T1000 (cell line): ENCODE results near the gene PPIA.
"Not testable (repeated sequence)": the region's sequence is repeated elsewhere in the genome, so short reads cannot be mapped to it uniquely, and the experiment has no call there.

Source experiments
- DNase-seq: peaks from one replicate; lab custom pipeline; 2025; ENCODE audit warnings: mixed read lengths; lab: John Stamatoyannopoulos, UW

PPIA gene

GRCh38 chr7:44787762-44788161, 8.7 kb upstream of the PPIA start:
- DNase-seq = no peak

GRCh38 chr7:44789990-44790389, 6.5 kb upstream of the PPIA start:
- no peak for DNase-seq

DNA sequence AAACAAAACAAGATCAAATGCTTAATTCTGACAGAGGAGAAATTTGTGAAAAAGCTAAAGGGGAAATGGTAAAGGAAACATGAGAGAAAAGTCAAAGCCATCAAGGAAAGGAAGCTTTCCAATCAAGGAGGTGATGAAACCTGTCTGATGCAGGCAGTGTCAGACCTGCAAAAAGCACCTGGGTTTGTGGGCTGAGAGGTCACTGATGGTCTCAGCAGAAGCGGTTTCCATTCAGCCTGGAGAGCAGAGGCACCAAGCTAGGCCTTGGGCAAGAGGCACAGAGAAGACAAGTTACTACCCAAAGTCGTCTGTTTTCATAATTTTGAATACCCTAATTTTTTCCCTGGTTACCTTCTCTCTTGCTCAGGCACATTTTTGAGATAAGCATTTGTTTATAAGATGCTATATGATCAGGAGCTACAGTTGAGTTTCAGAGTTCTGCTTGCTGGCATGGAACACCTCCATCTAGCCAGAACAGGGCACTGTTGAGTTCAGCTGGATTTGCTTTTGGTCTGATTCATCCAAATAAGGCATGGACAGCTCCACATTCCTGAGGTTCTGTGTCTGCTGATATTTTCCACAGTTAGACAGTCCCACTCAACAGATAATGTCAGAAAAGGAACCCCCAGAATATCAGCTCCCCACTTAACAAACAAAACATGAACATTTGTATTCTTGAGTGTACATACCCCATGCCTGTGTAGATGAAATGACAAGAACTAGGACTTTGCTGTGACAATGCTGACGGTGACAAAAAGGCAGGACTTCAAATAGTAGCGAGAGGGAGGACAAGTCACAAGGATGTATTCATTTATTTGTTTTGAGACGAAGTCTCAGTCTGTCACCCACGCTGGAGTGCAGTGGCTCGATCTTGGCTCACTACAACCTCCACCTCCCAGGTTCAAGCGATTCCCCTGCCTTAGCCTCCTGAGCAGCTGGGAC, 4.9 kb upstream of the PPIA start:
- DNase-seq = no peak

- DNase-seq = no peak
Observed at GRCh38 chr7:44793919-44794318, 2.6 kb upstream of the PPIA start.

- no peak for DNase-seq
Observed at GRCh38 chr7:44794331-44794730, 2.1 kb upstream of the PPIA start.

GRCh38 chr7:44796034-44796503, 412 bp upstream of the PPIA start:
- DNase-seq = no peak

GRCh38 chr7:44797329-44798258, 1.1 kb downstream of the PPIA start:
- peak; percentile 41 for DNase-seq

GRCh38 chr7:44798649-44799305, 2.3 kb downstream of the PPIA start:
- DNase-seq = no peak

DNA sequence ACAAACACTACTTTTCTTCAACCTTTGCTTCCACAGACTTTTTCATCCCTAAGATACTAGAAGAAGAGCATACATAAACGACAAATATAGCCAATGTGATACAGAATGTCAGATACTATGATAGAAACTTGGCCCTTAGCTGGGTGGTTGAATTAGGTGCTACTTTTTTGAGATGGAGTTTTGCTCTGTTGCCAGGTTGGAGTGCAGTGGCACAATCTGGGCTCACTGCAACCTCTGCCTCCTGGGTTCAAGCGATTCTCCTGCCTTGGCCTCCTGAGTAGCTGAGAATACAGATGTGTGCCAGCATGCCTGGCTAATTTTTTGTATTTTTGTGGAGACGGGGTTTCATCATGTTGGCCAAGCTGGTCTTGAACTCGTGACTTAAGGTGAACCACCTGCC, 3.5 kb downstream of the PPIA start:
- no peak for DNase-seq

DNA sequence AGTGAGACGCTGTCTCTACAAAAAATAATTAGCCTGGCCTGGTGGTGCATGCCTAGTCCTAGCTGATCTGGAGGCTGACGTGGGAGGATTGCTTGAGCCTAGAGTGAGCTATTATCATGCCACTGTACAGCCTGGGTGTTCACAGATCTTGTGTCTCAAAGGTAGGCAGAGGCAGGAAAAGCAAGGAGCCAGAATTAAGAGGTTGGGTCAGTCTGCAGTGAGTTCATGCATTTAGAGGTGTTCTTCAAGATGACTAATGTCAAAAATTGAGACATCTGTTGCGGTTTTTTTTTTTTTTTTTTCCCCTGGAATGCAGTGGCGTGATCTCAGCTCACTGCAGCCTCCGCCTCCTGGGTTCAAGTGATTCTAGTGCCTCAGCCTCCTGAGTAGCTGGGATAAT, 5.4 kb downstream of the PPIA start:
- no peak for DNase-seq

GRCh38 chr7:44802418-44803025, 6.0 kb downstream of the PPIA start:
- DNase-seq = no peak

GRCh38 chr7:44803828-44804519, 7.5 kb downstream of the PPIA start:
- DNase-seq = not testable (repeated sequence)

- DNase-seq = no peak
Observed at GRCh38 chr7:44805950-44806349, 9.5 kb downstream of the PPIA start.

DNA sequence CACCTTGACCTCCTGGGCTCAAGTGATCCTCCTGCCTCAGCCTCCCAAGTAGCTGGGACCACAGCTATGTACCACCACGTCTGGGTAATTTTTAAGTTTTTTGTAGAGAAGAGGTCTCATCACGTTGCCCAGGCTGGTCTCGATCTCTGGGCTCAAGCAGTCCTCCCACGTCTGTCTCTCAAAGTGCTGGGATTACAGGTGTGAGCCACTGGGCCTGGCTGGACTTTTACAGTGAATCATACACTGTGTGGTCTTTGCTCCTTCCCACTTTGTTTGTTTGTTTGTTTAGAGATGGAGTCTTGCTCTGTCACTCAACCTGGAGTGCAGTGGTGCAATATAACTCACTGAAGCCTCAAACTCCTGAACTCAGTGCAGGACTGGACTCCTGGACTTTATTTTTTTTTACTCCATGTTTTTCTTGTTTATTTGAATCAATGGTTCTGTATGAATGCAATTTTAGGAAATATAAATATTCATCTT, 12.5 kb downstream of the PPIA start:
- no peak for DNase-seq

GRCh38 chr7:44811093-44811492, 14.6 kb downstream of the PPIA start:
- no peak for DNase-seq

GRCh38 chr7:44811571-44811970, 15.1 kb downstream of the PPIA start:
- DNase-seq = no peak

DNA sequence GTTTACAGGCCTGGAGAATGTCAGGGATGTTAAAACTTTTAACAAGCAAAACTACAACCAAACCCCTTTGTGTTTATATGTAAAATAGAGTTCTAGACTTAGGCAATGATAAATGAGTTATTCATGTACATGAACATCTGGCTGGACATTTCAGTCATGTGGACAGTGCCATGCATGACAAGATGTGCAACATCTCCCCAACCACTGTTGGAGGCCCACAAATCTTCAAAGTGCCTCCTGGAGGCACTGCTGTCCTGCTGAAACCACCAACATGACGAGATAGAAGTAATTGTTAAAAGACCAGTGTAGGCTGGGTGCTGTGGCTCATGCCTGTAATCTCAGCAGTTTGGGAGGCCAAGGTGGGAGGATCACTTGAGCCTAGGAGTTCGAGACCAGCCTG, 18.4 kb downstream of the PPIA start:
- no peak for DNase-seq

DNA sequence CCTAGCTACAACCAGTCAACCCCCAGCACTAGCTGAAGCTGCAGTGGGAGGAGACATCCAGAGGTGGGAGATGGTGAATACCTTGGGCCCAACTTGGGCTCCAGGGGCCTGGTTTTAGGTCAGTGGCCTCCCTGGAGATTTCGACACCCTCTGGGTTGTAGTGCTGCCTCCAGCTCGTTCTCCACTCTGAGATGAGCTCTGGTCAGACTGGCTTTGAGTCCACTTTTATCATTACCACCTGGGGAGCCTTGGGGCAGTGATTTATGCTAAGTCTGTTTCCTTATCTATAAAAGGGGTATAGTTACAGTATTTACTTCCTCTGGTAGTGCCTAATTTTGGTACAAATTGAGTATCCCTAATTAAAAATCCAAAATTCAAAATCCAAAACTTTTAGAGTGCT, 22.8 kb downstream of the PPIA start:
- DNase-seq = no peak

DNA sequence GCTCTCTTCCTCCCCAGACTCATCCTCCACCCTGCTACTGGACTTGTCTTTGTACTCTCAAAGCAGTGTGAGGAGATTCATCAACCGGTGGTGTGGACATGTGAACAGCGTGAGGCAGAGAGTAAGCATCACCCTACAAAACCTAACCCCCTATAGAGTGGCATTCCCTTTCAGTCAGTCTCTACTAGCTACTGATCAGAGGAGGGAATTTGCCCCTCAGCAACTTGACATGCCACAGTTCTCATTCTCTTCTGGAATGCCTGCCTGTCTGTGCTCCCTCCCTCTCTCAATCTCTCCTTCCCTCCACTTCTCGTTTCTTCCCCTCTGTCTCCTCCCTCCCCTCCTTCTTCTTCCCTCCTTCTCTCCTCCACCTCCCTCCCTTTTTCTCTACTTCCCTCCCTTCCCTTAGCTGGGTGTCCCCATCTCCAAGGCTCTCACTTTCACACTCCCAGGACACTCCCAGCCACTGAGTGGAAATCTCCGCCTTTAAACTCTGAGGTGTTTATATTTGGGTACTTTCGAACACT, 26.8 kb downstream of the PPIA start:
- no peak for DNase-seq

DNA sequence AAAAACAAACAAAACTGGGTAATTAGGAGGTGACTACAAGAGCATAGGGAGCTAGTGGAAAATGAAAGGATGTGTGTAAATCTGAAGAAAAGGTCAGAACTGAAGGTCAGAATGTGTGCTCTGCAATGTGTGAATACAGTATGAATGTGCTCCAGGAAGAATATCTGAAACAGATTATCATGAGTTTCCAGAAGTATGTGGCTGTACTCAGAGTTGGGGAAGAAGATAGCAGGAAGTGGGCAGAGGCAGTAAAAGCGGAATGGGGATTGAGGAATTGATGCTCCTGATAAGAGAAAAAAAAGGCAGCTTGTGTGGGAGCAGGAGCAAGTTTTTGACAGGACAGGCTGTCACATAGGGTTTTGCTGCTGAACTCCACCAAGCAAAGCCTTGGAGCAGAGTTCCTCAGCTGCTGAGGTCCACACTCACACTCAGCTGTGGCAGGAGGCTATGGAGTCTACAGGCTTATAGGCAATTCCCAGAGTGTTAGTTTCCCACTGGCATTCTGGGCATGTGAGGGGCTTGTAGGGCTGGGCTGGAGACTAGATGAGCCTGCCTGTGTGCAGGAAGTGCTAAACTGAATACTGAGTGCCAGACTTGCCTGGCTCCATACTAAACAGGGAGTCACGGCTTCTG, 28.5 kb downstream of the PPIA start:
- no peak for DNase-seq
